Measurements from ENCODE around the gene ITGA5. TPM values are rescaled to one million over a fixed set of nuclear protein-coding genes. Genes with fewer than 3 reads are reported as not detected.

Gene ITGA5
- total RNA-seq, 1 experiment from 2014 or later: 12.2 TPM

GRCh38 chr12:54439096-54439495 is 20.0 kb upstream of the ITGA5 start:
- no peak overlapping the region for H3K23ac ChIP-seq (ENCODE audit: insufficient read length, low read depth, low read length)
- H3K4me1 ChIP-seq (ENCODE audit: insufficient read depth, low read length): no peaks in the 10 kb centered on the region

More at GRCh38 chr12:54439096-54439495, 20.0 kb upstream of the ITGA5 start:
- H4K91ac ChIP-seq (ENCODE audit: insufficient read length, low read depth, low read length): no peak overlapping the region
- peaks cover 10% of the 10 kb centered on the region for H3K27me3 ChIP-seq (ENCODE audit: insufficient read depth, low read length)
- H4K20me1 ChIP-seq (ENCODE audit: control insufficient read depth, insufficient read depth, insufficient read length): no peaks in the 10 kb centered on the region
- DNase-seq: no peak
- Mint-ChIP-seq H3K4me1 (peaks cover 3 to 9% of the 10 kb centered on the region in 2 experiments), H3K27ac (no peak overlapping the region), H3K4me3 (no peak overlapping the region), H3K9me3 (no peaks in the 10 kb centered on the region), H3K36me3 (ENCODE audit: insufficient read depth in 1 of 3, low read depth in 3 of 3) (no peaks in the 10 kb centered on the region), H3K27me3 (ENCODE audit: low read depth) (peaks cover 87% of the 10 kb centered on the region)
- H2BK5ac ChIP-seq (ENCODE audit: insufficient read length, low read length): no peak overlapping the region
- no peak overlapping the region for H3T11ph ChIP-seq (ENCODE audit: low read length)
- H3K79me1 ChIP-seq (ENCODE audit: insufficient read depth, low read depth, low read length, poor library complexity, severe bottlenecking): no peaks in the 10 kb centered on the region
- H3K79me2 ChIP-seq (ENCODE audit: insufficient read depth, low read length): no peaks in the 10 kb centered on the region
- H3K4me2 ChIP-seq (ENCODE audit: insufficient read depth, insufficient read length, low read length): no peak overlapping the region
- H3K56ac ChIP-seq (ENCODE audit: insufficient read length, low read depth, low read length): no peak overlapping the region
- H3K27ac ChIP-seq (ENCODE audit: insufficient read length, low read depth, low read length): no peak overlapping the region
- no peak for TF ChIP-seq CTCF (conservative IDR thresholded peaks at IDR 0.05)
- no peak overlapping the region for H2BK15ac ChIP-seq (ENCODE audit: low read depth, low read length)
- no peak overlapping the region for H2AK5ac ChIP-seq (ENCODE audit: insufficient read length, low read length)
- WGBS (ENCODE audit: extremely low coverage, insufficient read length, low lambda C conversion rate): no CpG with 5 or more reads among the region's 1 CpG
- H3K9me3 ChIP-seq (ENCODE audit: control insufficient read depth, low read depth, low read length): no peaks in the 10 kb centered on the region
- H2AFZ ChIP-seq (ENCODE audit: low read length): no peak overlapping the region
- H3K18ac ChIP-seq (ENCODE audit: insufficient read length, low read depth, low read length): no peak overlapping the region
- no peak overlapping the region for H4K5ac ChIP-seq (ENCODE audit: insufficient read length, low read depth, low read length)
- H3K14ac ChIP-seq (ENCODE audit: insufficient read depth, low read length): no peak overlapping the region
- H4K8ac ChIP-seq (replicated peaks; ENCODE audit: insufficient read length, low read depth, low read length): no peak overlapping the region
- H3K23me2 ChIP-seq (ENCODE audit: insufficient read length, low read depth, low read length, poor library complexity, severe bottlenecking): no peaks in the 10 kb centered on the region
- no peak overlapping the region for H2BK20ac ChIP-seq (ENCODE audit: low read depth, low read length, poor library complexity, severe bottlenecking)
- no peak overlapping the region for H2BK120ac ChIP-seq (ENCODE audit: low read depth, low read length, poor library complexity, severe bottlenecking)
- no peak overlapping the region for H3K4ac ChIP-seq (ENCODE audit: low read depth, low read length)
- H3K9ac ChIP-seq (ENCODE audit: extremely low read depth, insufficient read length, low read length): no peak overlapping the region
- no peak overlapping the region for H2BK12ac ChIP-seq (ENCODE audit: insufficient read length, low read depth, low read length)
